HEK293T (cell line): ENCODE results near the gene SNRPB2.

Source experiments
- CTCF ChIA-PET: fragments of 350-600 bp; formaldehyde crosslinking; extraction: SDS; loops from one replicate; lab custom pipeline; 2021; ENCODE audit warnings: antibody characterized with exemption, inconsistent platforms; lab: Yijun Ruan, JAX
- POLR2A ChIA-PET: fragments of 350-600 bp; formaldehyde crosslinking; extraction: SDS; loops from one replicate; lab custom pipeline; 2020; ENCODE audit warnings: antibody characterized with exemption, inconsistent platforms; lab: Yijun Ruan, JAX
- DNase-seq: peaks from one replicate; pipeline ENCODE4 v3.0.0; 2012; ENCODE audit warnings: mixed read lengths; ENCODE audit errors: extremely low spot score
- ARNT ChIP-seq: fragments of 450-650 bp; IDR thresholded peaks from 2 replicates; pipeline ENCODE4 v1.6.1; 2017; ENCODE audit warnings: mild to moderate bottlenecking
- BHLHE40 ChIP-seq: fragments of 450-650 bp; IDR thresholded peaks from 2 replicates; pipeline ENCODE4 v1.6.1; 2016; ENCODE audit warnings: mild to moderate bottlenecking, moderate library complexity, borderline replicate concordance
- CTBP1 ChIP-seq: fragments of 450-650 bp; IDR thresholded peaks from 2 replicates; pipeline ENCODE4 v1.6.1; 2016; ENCODE audit warnings: borderline replicate concordance
- ELF4 ChIP-seq: fragments of 450-650 bp; IDR thresholded peaks from 2 replicates; pipeline ENCODE4 v1.6.1; 2017; ENCODE audit warnings: antibody characterized with exemption
- FOXA1 ChIP-seq: fragments of 450-650 bp; IDR thresholded peaks from 2 replicates; pipeline ENCODE4 v1.6.1; 2016; ENCODE audit warnings: mild to moderate bottlenecking
- FOXK2 ChIP-seq: fragments of 450-650 bp; IDR thresholded peaks from 2 replicates; pipeline ENCODE4 v1.6.1; 2016; ENCODE audit warnings: mild to moderate bottlenecking
- FOXM1 ChIP-seq: fragments of 450-650 bp; IDR thresholded peaks from 2 replicates; pipeline ENCODE4 v1.6.1; 2017; ENCODE audit warnings: mild to moderate bottlenecking, borderline replicate concordance
- HDGF ChIP-seq: fragments of 450-650 bp; IDR thresholded peaks from 2 replicates; pipeline ENCODE4 v1.6.1; 2017; ENCODE audit warnings: antibody characterized with exemption, borderline replicate concordance
- L3MBTL2 ChIP-seq: fragments of 450-650 bp; conservative IDR thresholded peaks from 2 replicates; pipeline ENCODE4 v1.6.1; 2016; ENCODE audit warnings: mild to moderate bottlenecking
- LEF1 ChIP-seq: fragments of 450-650 bp; IDR thresholded peaks from 2 replicates; pipeline ENCODE4 v1.6.1; 2017; ENCODE audit warnings: mild to moderate bottlenecking, borderline replicate concordance
- NFRKB ChIP-seq: fragments of 450-650 bp; IDR thresholded peaks from 2 replicates; pipeline ENCODE4 v1.6.1; 2016; ENCODE audit warnings: mild to moderate bottlenecking, moderate library complexity
- SP1 ChIP-seq: fragments of 450-650 bp; IDR thresholded peaks from 2 replicates; pipeline ENCODE4 v1.6.1; 2017
- SUZ12 ChIP-seq: fragments of 450-650 bp; IDR thresholded peaks from 2 replicates; pipeline ENCODE4 v1.6.1; 2016; ENCODE audit warnings: mild to moderate bottlenecking
- TARDBP ChIP-seq: fragments of 450-650 bp; IDR thresholded peaks from 2 replicates; pipeline ENCODE4 v1.6.1; 2016
- ZNF384 ChIP-seq: fragments of 450-650 bp; IDR thresholded peaks from 2 replicates; pipeline ENCODE4 v1.6.1; 2016
- TF ChIP-seq, protein P1 (sequence below): fragments of 450-650 bp; IDR thresholded peaks from 2 replicates; pipeline ENCODE4 v1.6.1; 2016

SNRPB2 gene

GRCh38 chr20:16711661-16712258 is 18.1 kb upstream of the SNRPB2 start:
- TF ChIP-seq ARNT (no peak), SP1 (no peak), HDGF (no peak), FOXM1 (no peak), ELF4 (no peak), NFRKB (no peak), SUZ12 (no peak), LEF1 (no peak)
- TF ChIP-seq, protein P1, sequence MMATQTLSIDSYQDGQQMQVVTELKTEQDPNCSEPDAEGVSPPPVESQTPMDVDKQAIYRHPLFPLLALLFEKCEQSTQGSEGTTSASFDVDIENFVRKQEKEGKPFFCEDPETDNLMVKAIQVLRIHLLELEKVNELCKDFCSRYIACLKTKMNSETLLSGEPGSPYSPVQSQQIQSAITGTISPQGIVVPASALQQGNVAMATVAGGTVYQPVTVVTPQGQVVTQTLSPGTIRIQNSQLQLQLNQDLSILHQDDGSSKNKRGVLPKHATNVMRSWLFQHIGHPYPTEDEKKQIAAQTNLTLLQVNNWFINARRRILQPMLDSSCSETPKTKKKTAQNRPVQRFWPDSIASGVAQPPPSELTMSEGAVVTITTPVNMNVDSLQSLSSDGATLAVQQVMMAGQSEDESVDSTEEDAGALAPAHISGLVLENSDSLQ = no peak
- no peak for DNase-seq
- CTCF ChIA-PET = no interaction called here
- POLR2A ChIA-PET = no interaction called here

DNA sequence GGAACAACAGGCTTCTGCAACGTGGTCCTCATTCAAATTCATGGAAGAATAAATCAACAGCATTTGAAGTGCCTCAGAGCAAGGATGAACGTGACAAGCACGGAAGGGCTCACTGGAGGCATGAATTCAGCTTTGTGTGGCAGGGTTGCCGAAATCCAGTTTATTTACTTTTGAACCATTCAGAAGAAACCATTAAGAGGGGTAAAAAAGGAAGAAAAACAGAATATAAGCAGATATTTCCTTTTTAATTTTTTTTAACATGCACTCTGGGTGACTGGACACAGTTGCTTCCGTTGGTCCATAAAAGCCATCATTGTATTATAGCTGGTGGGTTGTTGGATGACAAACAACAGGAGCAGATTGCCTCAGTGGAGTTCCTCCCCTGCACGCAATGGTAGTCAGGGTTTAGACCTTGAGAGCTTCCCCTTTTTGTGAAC is 17.3 kb upstream of the SNRPB2 start:
- CTCF ChIA-PET = no interaction called here
- DNase-seq = no peak
- POLR2A ChIA-PET = no interaction called here
- TF ChIP-seq SUZ12 = no peak
- no peak for TF ChIP-seq SP1
- no peak for TF ChIP-seq BHLHE40

- ChIA-PET POLR2A (no interaction called here), CTCF (no interaction called here)
- DNase-seq = no peak
- TF ChIP-seq FOXM1 = no peak
- no peak for TF ChIP-seq CTBP1
- TF ChIP-seq TARDBP = no peak
- TF ChIP-seq NFRKB = no peak
- no peak for TF ChIP-seq SP1
- TF ChIP-seq HDGF = no peak
- no peak for TF ChIP-seq ELF4
- TF ChIP-seq LEF1 = no peak
- no peak for TF ChIP-seq ARNT
- TF ChIP-seq FOXA1 = no peak
- no peak for TF ChIP-seq ZNF384
These were observed 16.8 kb upstream of the SNRPB2 start for GRCh38 chr20:16713066-16713465.

DNA sequence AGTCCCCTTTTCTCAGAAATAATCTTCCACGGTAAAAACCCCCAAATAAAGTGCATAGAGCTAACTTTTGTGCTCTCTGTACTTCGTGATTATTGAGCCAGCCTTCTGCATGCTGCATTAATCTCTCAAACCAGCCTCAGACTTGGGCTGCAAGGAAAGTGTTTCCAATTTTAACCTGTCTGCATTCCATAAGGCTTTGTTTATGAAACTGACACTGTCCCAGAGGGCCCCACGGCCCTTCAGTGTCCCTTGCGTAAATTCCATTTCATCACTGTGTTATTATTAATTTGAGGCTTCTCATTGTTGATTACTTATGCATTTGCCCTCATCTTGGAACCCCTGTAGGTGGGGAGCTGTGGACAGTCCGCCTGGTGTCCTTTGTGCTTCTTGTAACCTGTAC is 15.6 kb upstream of the SNRPB2 start:
- TF ChIP-seq L3MBTL2 (no peak), ZNF384 (no peak), NFRKB (no peak), TARDBP (no peak)
- TF ChIP-seq, protein P1 = no peak
- ChIA-PET CTCF (no interaction called here), POLR2A (no interaction called here)
- DNase-seq = no peak

DNA sequence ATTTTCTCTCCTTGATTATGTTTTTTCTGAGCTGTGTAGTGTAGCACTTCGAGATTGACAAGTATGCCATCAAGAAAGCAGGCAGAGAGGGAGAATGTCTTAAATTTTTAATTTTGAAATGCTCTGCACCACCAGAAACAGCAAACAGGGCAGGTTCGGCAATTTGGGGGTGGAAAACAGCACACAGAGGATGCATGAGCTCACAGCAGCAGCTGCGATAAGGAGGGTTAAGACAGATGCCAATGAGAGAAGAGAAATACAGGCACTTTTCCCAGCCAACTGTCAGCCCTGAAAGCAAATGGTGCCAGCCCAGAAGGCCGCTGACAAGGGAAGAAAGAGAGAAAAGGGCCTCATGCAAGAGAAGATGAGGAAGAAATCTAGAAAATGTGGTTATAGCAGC is 15.1 kb upstream of the SNRPB2 start:
- DNase-seq = no peak
- CTCF ChIA-PET = no interaction called here
- TF ChIP-seq CTBP1 = no peak
- no peak for TF ChIP-seq L3MBTL2
- no peak for TF ChIP-seq ZNF384
- TF ChIP-seq TARDBP = no peak
- no peak for TF ChIP-seq FOXA1
- TF ChIP-seq LEF1 = no peak
- no peak for TF ChIP-seq ELF4
- TF ChIP-seq, protein P1 = no peak
- POLR2A ChIA-PET = no interaction called here

- no peak for DNase-seq
- ChIA-PET POLR2A (no interaction called here), CTCF (no interaction called here)
- TF ChIP-seq, protein P1 = no peak
- no peak for TF ChIP-seq ARNT
- TF ChIP-seq FOXA1 = no peak
- TF ChIP-seq HDGF = no peak
- TF ChIP-seq ELF4 = no peak
- no peak for TF ChIP-seq FOXK2
- TF ChIP-seq CTBP1 = no peak
- TF ChIP-seq FOXM1 = no peak
- TF ChIP-seq BHLHE40 = no peak
- no peak for TF ChIP-seq LEF1
- no peak for TF ChIP-seq ZNF384
- TF ChIP-seq NFRKB = no peak
- TF ChIP-seq SP1 = no peak
These were observed 10.4 kb upstream of the SNRPB2 start for GRCh38 chr20:16719421-16719820.

DNA sequence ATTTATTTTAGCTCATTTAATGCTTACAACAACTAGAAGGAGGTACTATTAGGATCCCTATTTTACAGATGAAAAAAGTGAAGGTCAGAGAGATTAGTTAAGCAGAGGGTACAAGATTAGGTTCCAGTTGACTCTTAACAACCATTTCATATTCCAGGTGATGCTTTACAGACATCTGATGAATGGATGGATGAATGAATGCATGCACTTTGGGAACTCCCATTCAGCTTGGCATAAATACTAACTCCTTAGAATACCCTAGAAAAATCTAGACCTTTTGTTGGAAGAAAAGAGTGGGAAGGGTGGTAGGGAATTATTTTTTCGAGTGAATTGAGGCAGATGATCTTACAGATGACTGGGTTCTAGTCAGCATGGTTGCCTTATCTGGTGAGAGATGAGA is 746 bp upstream of the SNRPB2 start:
- CTCF ChIA-PET = no interaction called here
- TF ChIP-seq FOXA1 = no peak
- TF ChIP-seq HDGF = no peak
- TF ChIP-seq SP1 = no peak
- no peak for TF ChIP-seq ARNT
- TF ChIP-seq BHLHE40 = no peak
- TF ChIP-seq, protein P1 = no peak
- TF ChIP-seq ZNF384 = no peak
- TF ChIP-seq FOXK2 = no peak
- TF ChIP-seq ELF4 = no peak
- no peak for TF ChIP-seq FOXM1
- DNase-seq = no peak
- POLR2A ChIA-PET = no interaction called here
